AG10803 (cell line): ENCODE measurements around the gene CASKIN1.

Experiments used
- DNase-seq: peaks from one replicate; pipeline ENCODE4 v3.0.0; 2010; ENCODE audit warnings: low read depth
- H3K4me3 ChIP-seq: 2 replicates; pipeline ENCODE4 v1.5.1; 2011; ENCODE audit warnings: mild to moderate bottlenecking, low read length, control low read depth
- TF ChIP-seq, protein P1 (sequence below): conservative IDR thresholded peaks from 2 replicates; pipeline ENCODE4 v1.5.1; 2011; ENCODE audit warnings: mild to moderate bottlenecking, low read length, control low read depth, inconsistent platforms

CASKIN1 gene

DNA sequence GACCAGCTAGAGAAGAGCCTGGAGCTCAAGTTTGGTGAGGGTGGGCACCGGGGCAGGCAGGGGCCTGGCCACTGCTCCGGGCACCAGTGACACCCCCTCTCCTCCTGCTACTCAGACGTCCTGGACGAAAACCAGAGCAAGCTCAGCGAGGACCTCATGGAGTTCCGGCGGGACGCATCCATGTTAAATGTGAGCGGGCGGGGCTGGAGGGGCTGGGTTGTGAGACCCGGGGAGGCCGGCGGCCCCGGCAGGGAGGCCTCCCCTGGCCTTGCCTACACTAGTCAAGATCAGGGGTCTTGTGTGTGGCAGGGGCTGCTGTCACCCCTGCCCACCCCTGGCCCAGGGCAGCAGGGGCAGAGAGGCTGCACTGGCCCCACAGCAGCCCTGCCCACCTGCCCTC, 23.0 kb downstream of the CASKIN1 start:
- H3K4me3 ChIP-seq: no peak overlapping the region
- TF ChIP-seq, protein P1, sequence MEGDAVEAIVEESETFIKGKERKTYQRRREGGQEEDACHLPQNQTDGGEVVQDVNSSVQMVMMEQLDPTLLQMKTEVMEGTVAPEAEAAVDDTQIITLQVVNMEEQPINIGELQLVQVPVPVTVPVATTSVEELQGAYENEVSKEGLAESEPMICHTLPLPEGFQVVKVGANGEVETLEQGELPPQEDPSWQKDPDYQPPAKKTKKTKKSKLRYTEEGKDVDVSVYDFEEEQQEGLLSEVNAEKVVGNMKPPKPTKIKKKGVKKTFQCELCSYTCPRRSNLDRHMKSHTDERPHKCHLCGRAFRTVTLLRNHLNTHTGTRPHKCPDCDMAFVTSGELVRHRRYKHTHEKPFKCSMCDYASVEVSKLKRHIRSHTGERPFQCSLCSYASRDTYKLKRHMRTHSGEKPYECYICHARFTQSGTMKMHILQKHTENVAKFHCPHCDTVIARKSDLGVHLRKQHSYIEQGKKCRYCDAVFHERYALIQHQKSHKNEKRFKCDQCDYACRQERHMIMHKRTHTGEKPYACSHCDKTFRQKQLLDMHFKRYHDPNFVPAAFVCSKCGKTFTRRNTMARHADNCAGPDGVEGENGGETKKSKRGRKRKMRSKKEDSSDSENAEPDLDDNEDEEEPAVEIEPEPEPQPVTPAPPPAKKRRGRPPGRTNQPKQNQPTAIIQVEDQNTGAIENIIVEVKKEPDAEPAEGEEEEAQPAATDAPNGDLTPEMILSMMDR: no peak
- no peak for DNase-seq

DNA sequence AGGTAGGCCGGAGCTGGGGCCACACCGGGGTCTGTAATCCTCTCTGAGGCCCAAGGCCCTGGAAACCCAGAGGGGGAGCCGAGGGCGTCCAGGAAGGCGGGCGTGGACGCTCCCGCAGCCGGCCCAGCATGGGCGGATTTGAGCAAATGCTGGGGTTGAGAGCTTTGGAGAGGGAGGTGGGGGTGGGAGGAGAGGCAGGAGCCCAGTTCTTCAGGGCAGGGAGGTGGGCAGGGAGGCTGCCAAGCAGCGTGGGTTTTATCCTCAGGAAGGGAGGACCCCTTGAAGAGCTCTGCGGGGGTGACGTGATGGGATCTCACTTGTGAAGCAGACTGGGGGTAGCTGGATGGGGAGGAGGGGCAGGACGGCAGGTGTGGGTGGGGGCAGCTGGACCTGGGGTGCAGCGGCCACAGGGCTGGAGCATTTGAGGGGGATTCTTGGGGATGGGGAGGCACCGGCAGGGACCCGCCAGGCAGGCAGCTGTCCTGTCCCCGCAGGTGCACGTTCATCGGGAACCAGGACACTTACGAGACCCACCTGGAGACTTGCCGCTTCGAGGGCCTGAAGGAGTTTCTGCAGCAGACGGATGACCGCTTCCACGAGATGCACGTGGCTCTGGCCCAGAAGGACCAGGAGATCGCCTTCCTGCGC, 23.6 kb downstream of the CASKIN1 start:
- no peak for DNase-seq
- TF ChIP-seq, protein P1: no peak
- H3K4me3 ChIP-seq: no peak overlapping the region

DNA sequence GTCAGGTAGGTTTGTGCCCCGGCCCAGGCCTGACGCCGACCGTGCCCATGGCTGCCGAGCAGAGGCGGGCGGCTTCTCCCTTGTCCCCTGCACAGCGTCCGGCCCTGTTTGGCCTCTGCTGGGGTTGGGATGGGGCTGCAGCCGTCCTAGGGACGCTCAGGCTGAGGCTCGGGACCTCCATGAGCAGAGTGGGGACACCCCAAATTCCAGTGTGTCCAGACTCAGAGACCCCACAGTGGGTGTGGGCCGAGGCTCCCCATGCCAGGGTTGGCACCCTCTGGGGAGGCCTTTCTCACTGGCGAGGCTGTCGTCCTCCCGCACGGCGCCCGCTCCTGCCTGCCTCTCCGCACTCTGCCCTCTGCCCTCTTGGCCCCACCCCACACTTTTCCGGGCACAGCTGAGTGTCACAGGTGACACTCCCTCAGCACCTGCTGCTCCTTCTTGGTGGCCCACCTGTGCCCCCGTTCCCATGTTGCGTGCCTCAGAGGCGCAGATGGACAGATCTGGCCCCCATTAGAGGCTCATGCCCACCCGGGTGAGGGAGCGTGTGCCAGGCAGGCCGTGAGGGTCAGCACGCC, 24.7 kb downstream of the CASKIN1 start:
- TF ChIP-seq, protein P1: no peak
- DNase-seq: no peak
- H3K4me3 ChIP-seq: no peak overlapping the region

DNA sequence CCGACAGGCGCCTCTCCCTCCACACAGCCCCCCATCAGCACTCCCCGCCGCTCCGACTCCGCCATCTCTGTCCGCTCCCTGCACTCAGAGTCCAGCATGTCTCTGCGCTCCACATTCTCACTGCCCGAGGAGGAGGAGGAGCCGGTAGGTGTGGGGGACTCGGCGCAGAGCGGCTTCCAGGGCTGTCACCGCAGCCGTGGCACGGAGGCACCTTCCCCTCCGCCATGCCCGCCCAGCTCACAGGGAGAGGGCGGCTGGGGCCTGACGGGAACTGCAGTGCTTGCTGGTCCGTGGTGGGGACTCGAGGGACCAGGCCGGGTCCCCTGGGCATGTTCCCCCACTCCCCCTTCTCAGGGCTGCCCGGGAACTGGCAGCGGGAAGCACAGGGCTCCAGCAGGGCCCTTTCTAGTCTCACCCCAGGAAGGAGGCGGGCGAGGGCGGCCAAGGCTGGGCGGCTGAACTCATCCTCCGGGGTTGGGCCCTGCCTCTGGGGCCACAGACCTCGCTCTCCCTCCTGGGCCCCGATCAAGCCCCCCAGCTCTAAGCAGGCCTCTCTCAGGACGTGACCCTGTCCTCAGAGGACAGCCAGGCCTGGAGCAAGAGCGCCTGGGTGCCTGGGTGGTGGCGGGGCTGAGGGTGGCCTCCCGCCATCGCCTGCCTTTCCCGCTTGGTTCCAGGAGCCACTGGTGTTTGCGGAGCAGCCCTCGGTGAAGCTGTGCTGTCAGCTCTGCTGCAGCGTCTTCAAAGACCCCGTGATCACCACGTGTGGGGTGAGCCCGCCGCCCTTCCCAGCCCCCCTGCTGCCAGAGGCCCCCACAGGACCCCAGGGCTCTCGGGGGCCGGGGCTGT, 25.6 kb downstream of the CASKIN1 start:
- no peak overlapping the region for H3K4me3 ChIP-seq
- DNase-seq: no peak
- TF ChIP-seq, protein P1: no peak

DNA sequence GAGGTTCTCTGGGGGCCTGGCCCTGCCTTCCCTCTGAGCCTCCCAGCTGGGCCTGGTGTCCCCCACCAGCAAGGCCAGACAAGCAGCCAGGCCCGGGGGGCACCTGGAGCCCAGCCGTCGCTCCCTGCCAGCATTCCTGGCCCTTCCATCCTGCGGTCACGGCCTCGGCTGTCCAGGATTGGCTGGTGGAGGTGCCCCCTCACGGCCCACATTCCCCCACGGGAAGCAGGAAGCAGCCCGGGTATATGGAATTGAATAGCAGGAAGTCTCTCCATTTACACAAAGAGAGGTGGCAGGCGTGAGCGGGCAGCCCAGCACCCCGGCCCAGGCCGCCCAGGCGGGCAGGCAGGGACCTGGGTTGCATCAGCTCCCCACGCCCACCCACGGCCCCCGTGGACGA, 26.3 kb downstream of the CASKIN1 start:
- no peak overlapping the region for H3K4me3 ChIP-seq
- no peak for DNase-seq
- TF ChIP-seq, protein P1: no peak

DNA sequence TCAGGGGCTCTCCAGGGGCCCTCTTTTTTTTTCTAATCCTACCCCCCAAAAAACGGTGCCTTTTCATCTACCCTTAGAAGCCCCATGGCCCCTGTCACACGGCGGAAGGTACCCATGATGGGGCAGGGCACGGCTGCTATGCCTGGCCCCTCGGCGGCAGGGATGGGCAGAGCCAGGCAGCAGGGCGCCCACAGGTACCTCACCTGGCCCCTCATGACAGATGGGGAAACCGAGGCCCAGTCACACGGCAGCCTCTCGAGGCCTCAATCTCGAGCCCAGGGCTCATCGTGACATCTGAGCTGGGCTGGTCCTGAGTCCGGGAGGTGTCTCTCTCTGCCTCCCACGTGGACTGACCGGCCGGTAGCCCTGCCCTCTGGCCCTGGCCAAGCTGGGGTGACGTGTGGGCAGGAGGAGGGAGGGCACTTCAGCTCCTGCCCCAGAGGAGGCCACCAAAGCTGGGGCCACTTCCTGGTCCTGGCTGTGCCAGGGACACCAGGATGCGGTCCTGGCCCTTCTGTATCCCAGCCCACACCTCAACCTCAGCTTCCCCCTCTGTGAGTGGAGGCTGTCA, 29.3 kb downstream of the CASKIN1 start:
- DNase-seq: no peak
- no peak overlapping the region for H3K4me3 ChIP-seq
- TF ChIP-seq, protein P1: no peak
